K562 (cell line): ENCODE data around the gene SLC25A15. TPM values are rescaled to one million over a fixed set of nuclear protein-coding genes. Genes with fewer than 3 reads are reported as not detected.
A peak's percentile ranks its signal among the peaks of the same experiment; 100 is the strongest.

Source experiments
- ATAC-seq: fragments of 200-7000 bp; cut with Tn5 transposase; 3 replicates; pipeline ENCODE4 v1.9.1; 2020; ENCODE audit warnings: moderate library complexity
- BruUV-seq: library from RNA; stranded (reverse); fragments of 400-500 nt; replicated peaks from 2 replicates; lab custom pipeline; 2021; lab: Mats Ljungman, UMichigan
- CTCF ChIA-PET: fragments of 300-600 bp; formaldehyde crosslinking; extraction: SDS; loops from one replicate; lab custom pipeline; 2021; ENCODE audit warnings: low intra/inter-chr PET ratio; lab: Yijun Ruan, JAX
- POLR2A ChIA-PET: fragments of 300-600, 350-650 bp; sonication (Branson Sonifier 250); formaldehyde crosslinking; extraction: SDS; loops from one replicate; lab custom pipeline; 2021; ENCODE audit warnings: antibody characterized with exemption, inconsistent platforms; lab: Yijun Ruan, JAX
- DNase-seq, 4 experiments: peaks; one replicate each; pipeline versions ENCODE4 v3.0.0 to v3.0.0-alpha.2; 2011 to 2018; ENCODE audit warnings: low spot score in 3 of 4, mixed read lengths in 3 of 4; ENCODE audit errors: extremely low read depth in 1 of 4
- FAIRE-seq: peaks from 2 replicates; lab custom pipeline; 2011; peaks lifted over from hg19 to GRCh38; lab: Jason Lieb, UNC
- H2AFZ ChIP-seq: 2 replicates; pipeline ENCODE4 v1.6.0; 2011; ENCODE audit warnings: low read depth, low read length, control low read depth, inconsistent platforms
- H3K27ac ChIP-seq: fragments of 200-600 bp; 3 replicates; pipeline ENCODE4 v1.8.0; 2011; ENCODE audit warnings: low read depth, mild to moderate bottlenecking, control low read depth, inconsistent platforms, low read length, moderate library complexity, mixed read lengths; ENCODE audit errors: extremely low read depth
- H3K27me3 ChIP-seq, 2 experiments: fragments of 300-600 bp in 1 of 2; 2 replicates in 1 of 2; 3 replicates in 1 of 2; pipeline versions ENCODE4 v1.6.0 to v1.8.0; 2011; ENCODE audit warnings: inconsistent platforms in 2 of 2, low read length in 2 of 2, mild to moderate bottlenecking in 1 of 2, mixed read lengths in 1 of 2, moderate library complexity in 1 of 2; ENCODE audit not compliant: control insufficient read depth in 2 of 2, insufficient read depth in 2 of 2
- H3K36me3 ChIP-seq: fragments of 300-600 bp; 3 replicates; pipeline ENCODE4 v1.8.0; 2011; ENCODE audit warnings: mild to moderate bottlenecking, low read length, inconsistent platforms; ENCODE audit not compliant: control insufficient read depth, insufficient read depth
- H3K4me1 ChIP-seq, 2 experiments: fragments of 200-600 bp in 1 of 2; replicated peaks in 1 of 2; 2 replicates in 1 of 2; 3 replicates in 1 of 2; pipeline versions ENCODE4 v1.5.1 to v1.8.0; 2011; ENCODE audit warnings: inconsistent platforms in 2 of 2, low read length in 2 of 2, mild to moderate bottlenecking in 1 of 2, mixed read lengths in 1 of 2, moderate library complexity in 1 of 2; ENCODE audit not compliant: control insufficient read depth in 2 of 2, insufficient read depth in 2 of 2
- H3K4me2 ChIP-seq: 2 replicates; pipeline ENCODE4 v1.6.1; 2011; ENCODE audit warnings: low read length, control low read depth, inconsistent platforms, mixed read lengths; ENCODE audit not compliant: insufficient read depth
- H3K4me3 ChIP-seq: fragments of 200-600 bp; sonication (generic), shearing (Covaris generic); 2 replicates; pipeline ENCODE4 v1.5.1; 2016; ENCODE audit warnings: control low read depth, inconsistent platforms
- H3K79me2 ChIP-seq: fragments of 200-600 bp; 3 replicates; pipeline ENCODE4 v1.8.0; 2011; ENCODE audit warnings: low read length, inconsistent platforms; ENCODE audit not compliant: control insufficient read depth, insufficient read depth
- H3K9ac ChIP-seq, 2 experiments: 2 replicates each; pipeline versions ENCODE4 v1.6.0 to v1.6.1; 2011; ENCODE audit warnings: low read depth in 2 of 2, low read length in 2 of 2, control low read depth in 1 of 2, inconsistent platforms in 1 of 2, mild to moderate bottlenecking in 1 of 2, mixed read lengths in 1 of 2; ENCODE audit not compliant: insufficient read depth in 1 of 2
- H3K9me1 ChIP-seq: one replicate; pipeline ENCODE4 v1.6.0; 2011; ENCODE audit warnings: inconsistent platforms, mild to moderate bottlenecking, low read length, moderate library complexity; ENCODE audit not compliant: control insufficient read depth, insufficient read depth
- H3K9me3 ChIP-seq: replicated peaks from 2 replicates; pipeline ENCODE4 v1.5.1; 2011; ENCODE audit warnings: low read depth, low read length, inconsistent platforms; ENCODE audit not compliant: control insufficient read depth, insufficient read depth
- H4K20me1 ChIP-seq: replicated peaks from 2 replicates; pipeline ENCODE4 v1.6.1; 2011; ENCODE audit warnings: low read length, inconsistent platforms, mixed read lengths; ENCODE audit not compliant: control insufficient read depth, insufficient read depth
- RAD21 ChIP-seq, 2 experiments: fragments of 250-450 bp in 1 of 2; fragments of 450-650 bp in 1 of 2; sonication (Bioruptor Pico) in 1 of 2; formaldehyde crosslinking in 1 of 2; IDR thresholded peaks in 1 of 2; conservative IDR thresholded peaks in 1 of 2; 2 replicates each; pipeline versions ENCODE4 v1.4.0 to v1.8.0; 2020 to 2022; ENCODE audit warnings: mild to moderate bottlenecking in 2 of 2, moderate library complexity in 1 of 2
- WGBS: fragments of 100-300 bp; shearing (Covaris generic); methylation state at CpG from one replicate; pipeline ENCODE4 v1.1.6; 2016; ENCODE audit warnings: low coverage, mixed read lengths; ENCODE audit not compliant: insufficient coverage; ENCODE audit errors: missing lambda C conversion rate; 5-methylcytosine and 5-hydroxymethylcytosine counted together
- in situ Hi-C: fragments of 300-500 bp; cut with MboI; formaldehyde crosslinking; loops from 4 replicates; pipeline ENCODE4 v1.15.0; 2018; ENCODE audit warnings: inconsistent platforms, mixed read lengths
- intact Hi-C: fragments of 100-400 bp; cut with micrococcal nuclease; formaldehyde crosslinking; loops from 2 replicates; pipeline ENCODE4 v1.14.2; 2022
- polyA plus RNA-seq, 8 experiments: library from polyadenylated mRNA; depleted of rRNA in 4 of 8; stranded (reverse) in 5 of 8; unstranded in 3 of 8; fragments of >200 nt; fragmentation: Nextera tagmentation in 2 of 8; fragmentation: Illumina TruSeq in 1 of 8; extraction: Ambion mirVana in 2 of 8; extraction: Trizol in 1 of 8; gene quantifications; 2 replicates each; pipeline versions ENCODE4 v1.2.1 to v1.2.3, GENCODE V29; 2011 to 2014; ENCODE audit warnings: inconsistent platforms in 1 of 8, missing spikeins in 1 of 8
- total RNA-seq, 7 experiments: library from RNA; depleted of rRNA in 6 of 7; stranded (reverse); fragments of >200 nt in 6 of 7; fragmentation: Illumina TruSeq in 2 of 7; extraction: Trizol in 2 of 7; gene quantifications; 2 replicates each; pipeline versions ENCODE4 v1.2.1 to v1.2.3, GENCODE V29; 2011 to 2021; ENCODE audit warnings: low replicate concordance in 1 of 7
- TF ChIP-seq, protein P1 (sequence below), 3 experiments: IDR thresholded peaks in 2 of 3; conservative IDR thresholded peaks in 1 of 3; 2 replicates each; pipeline ENCODE4 v1.5.1; 2011 to 2012; ENCODE audit warnings: low read length in 3 of 3, mild to moderate bottlenecking in 3 of 3, control low read depth in 2 of 3, improper control_type of control experiment in 1 of 3, inconsistent platforms in 1 of 3, low read depth in 1 of 3, mixed read lengths in 1 of 3, moderate library complexity in 1 of 3; ENCODE audit not compliant: insufficient read depth in 2 of 3
- TF ChIP-seq, protein P2 (sequence below): fragments of 200-800 bp; sonication (Bioruptor generic); IDR thresholded peaks from 2 replicates; pipeline ENCODE4 v1.6.1; 2017; ENCODE audit warnings: missing genetic modification characterization, missing compliant biosample characterization

SLC25A15 gene
- total and polyA plus RNA-seq, 9 of the 15 experiments (the other 6 are each of a cell fraction or from before 2014, with no cell fraction given) = 3.5 to 30.5 (median 20.3) TPM

DNA sequence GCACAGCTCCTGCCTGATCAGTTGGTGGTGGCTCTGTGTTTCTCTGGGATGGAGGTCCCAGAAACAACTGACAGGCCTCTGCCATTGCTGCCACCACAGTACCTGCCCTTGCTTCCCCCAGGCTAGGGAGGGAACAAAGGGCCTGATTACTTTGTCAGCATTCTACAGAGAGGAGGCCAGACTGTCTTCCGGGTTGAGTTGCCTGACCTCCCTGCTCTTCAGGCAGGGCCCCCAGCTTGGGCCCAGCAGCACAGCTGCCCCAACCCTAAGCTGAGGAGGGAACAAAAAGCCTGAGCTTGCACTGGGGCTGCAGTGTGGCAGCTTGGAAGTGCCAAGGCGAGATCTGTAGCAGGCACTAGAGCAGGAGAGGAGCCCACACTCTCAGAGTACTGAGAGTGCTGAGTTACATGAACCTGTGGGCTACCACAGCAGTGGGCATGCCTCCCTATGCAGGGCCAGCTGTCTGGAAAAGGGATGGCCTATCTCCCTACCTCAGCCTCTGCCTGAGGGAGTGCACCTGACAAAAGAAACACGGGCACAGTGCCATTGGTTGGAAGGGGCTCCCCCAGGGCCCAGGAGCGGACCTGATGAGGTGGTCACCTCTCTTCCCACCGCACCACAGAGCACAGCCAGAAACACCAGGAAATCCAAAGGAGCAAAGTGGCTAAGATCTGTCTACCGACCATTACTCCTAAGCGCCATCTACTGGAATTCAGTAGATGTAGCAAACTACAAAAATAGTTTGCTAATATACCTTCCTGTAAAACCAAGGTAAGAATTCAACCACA, 24.4 kb downstream of the SLC25A15 start:
- H3K79me2 ChIP-seq = no peaks in the 10 kb centered on the region
- in situ Hi-C loops (no loop called here), intact Hi-C loops (no loop called here)
- H2AFZ ChIP-seq = no peak overlapping the region
- POLR2A ChIA-PET = interaction anchor here (0.6 kb wide), 2 partner anchors 9 to 245 kb away, joined by 3 read pairs; no protein-coding TSS in a partner anchor
- TF ChIP-seq, protein P1, sequence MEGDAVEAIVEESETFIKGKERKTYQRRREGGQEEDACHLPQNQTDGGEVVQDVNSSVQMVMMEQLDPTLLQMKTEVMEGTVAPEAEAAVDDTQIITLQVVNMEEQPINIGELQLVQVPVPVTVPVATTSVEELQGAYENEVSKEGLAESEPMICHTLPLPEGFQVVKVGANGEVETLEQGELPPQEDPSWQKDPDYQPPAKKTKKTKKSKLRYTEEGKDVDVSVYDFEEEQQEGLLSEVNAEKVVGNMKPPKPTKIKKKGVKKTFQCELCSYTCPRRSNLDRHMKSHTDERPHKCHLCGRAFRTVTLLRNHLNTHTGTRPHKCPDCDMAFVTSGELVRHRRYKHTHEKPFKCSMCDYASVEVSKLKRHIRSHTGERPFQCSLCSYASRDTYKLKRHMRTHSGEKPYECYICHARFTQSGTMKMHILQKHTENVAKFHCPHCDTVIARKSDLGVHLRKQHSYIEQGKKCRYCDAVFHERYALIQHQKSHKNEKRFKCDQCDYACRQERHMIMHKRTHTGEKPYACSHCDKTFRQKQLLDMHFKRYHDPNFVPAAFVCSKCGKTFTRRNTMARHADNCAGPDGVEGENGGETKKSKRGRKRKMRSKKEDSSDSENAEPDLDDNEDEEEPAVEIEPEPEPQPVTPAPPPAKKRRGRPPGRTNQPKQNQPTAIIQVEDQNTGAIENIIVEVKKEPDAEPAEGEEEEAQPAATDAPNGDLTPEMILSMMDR (IDR thresholded peaks at IDR 0.05 in 2 of 3, conservative IDR thresholded peaks at IDR 0.05 in 1 of 3; ENCODE audit: insufficient read depth in 2 of 3, low read depth in 1 of 3, low read length in 3 of 3) = peak; percentile 44 to 63 (median 56); a peak in 5 of 6 replicates
- TF ChIP-seq, protein P2, sequence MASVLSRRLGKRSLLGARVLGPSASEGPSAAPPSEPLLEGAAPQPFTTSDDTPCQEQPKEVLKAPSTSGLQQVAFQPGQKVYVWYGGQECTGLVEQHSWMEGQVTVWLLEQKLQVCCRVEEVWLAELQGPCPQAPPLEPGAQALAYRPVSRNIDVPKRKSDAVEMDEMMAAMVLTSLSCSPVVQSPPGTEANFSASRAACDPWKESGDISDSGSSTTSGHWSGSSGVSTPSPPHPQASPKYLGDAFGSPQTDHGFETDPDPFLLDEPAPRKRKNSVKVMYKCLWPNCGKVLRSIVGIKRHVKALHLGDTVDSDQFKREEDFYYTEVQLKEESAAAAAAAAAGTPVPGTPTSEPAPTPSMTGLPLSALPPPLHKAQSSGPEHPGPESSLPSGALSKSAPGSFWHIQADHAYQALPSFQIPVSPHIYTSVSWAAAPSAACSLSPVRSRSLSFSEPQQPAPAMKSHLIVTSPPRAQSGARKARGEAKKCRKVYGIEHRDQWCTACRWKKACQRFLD (CRISPR knock-in tag) = no peak
- peak in 1 of 2 experiments; percentile 42; a peak in 2 of 4 replicates for TF ChIP-seq RAD21 (CRISPR knock-in tag; conservative IDR thresholded peaks at IDR 0.05 in 1 of 2, IDR thresholded peaks at IDR 0.05 in 1 of 2)
- TF ChIP-seq, all 486 proteins: peak for 2
- Histone ChIP-seq H3K9me1 (no peaks in the 10 kb centered on the region), H3K9ac (no peak overlapping the region), H4K20me1 (no peaks in the 10 kb centered on the region), H3K9me3 (0 out of 2 replicates have a peak, but pooled peaks cover 2% of the 10 kb centered on the region), H3K36me3 (peaks cover 12% of the 10 kb centered on the region; the same call in 2 of the 3 replicates), H3K4me2 (no peak overlapping the region), H3K27me3 (no peaks in the 10 kb centered on the region), H3K4me3 (no peak overlapping the region), H3K27ac (no peak overlapping the region), H3K4me1 (no peaks in the 10 kb centered on the region)
- ATAC-seq = peak; percentile 85
- DNase-seq = peak in 2 of 4 experiments; percentile 12 to 26
- CTCF ChIA-PET = no interaction called here
- BruUV-seq = no TSS peak
- FAIRE-seq = peak; percentile 86
- 31% methylated on average over 4 of the region's 7 CpGs for WGBS
